Fibroblast of pulmonary artery (primary cell): Measurements from ENCODE around the gene EPHB1.

Experiments
- DNase-seq: peaks from one replicate; pipeline ENCODE4 v3.0.0-alpha.2; 2010; ENCODE audit warnings: low read depth
- H3K4me3 ChIP-seq: replicated peaks from 2 replicates; pipeline ENCODE4 v1.5.1; 2011; ENCODE audit warnings: low read depth, mild to moderate bottlenecking, control low read depth, low read length, moderate library complexity
- TF ChIP-seq, protein P1 (sequence below): IDR thresholded peaks from 2 replicates; pipeline ENCODE4 v1.5.1; 2011; ENCODE audit warnings: mild to moderate bottlenecking, control low read depth, low read length, inconsistent platforms; ENCODE audit errors: missing control alignments

EPHB1 gene

DNA sequence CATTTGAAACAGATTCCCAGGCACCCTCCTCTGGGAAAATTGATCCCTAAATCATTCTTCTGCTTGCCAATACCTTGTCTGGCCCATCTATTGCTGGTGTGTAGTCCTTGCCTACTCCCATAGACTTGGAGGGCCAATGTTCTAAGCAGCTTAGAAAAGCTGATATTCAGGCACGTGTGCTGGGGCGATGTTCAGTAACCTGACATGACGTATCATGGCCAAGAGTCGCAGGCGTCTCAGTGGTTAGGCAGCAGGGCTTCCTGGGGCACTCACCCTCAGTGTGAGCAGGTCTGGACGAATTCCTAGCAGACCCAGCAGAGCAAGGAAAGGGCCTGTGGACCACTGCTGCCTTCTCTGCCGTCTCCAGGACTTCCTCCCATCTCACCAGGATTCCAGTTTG lies 21.6 kb downstream of the EPHB1 start:
- TF ChIP-seq, protein P1, sequence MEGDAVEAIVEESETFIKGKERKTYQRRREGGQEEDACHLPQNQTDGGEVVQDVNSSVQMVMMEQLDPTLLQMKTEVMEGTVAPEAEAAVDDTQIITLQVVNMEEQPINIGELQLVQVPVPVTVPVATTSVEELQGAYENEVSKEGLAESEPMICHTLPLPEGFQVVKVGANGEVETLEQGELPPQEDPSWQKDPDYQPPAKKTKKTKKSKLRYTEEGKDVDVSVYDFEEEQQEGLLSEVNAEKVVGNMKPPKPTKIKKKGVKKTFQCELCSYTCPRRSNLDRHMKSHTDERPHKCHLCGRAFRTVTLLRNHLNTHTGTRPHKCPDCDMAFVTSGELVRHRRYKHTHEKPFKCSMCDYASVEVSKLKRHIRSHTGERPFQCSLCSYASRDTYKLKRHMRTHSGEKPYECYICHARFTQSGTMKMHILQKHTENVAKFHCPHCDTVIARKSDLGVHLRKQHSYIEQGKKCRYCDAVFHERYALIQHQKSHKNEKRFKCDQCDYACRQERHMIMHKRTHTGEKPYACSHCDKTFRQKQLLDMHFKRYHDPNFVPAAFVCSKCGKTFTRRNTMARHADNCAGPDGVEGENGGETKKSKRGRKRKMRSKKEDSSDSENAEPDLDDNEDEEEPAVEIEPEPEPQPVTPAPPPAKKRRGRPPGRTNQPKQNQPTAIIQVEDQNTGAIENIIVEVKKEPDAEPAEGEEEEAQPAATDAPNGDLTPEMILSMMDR, result no peak
- H3K4me3 ChIP-seq, result no peak overlapping the region
- no peak for DNase-seq

DNA sequence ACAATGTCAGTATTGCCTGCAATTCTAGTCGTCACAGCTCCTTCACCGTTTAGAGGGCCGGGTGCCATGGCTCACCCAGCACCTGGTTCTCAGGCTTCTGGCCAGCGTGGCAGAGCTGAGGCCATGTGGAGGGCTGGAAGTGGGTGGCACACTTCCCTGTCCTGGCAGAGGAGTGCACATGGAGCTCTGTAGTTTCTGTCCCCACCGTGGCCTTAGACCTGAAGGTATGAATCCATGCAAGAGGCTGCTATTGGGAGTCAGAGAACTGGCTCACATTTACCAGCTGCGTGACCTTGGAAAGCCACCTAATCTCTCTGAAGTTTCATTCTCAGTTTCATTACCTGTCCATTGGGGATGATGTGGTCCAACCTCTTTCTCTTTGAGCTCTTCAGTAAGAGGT lies 22.2 kb downstream of the EPHB1 start:
- no peak overlapping the region for H3K4me3 ChIP-seq
- TF ChIP-seq, protein P1, result no peak
- DNase-seq, result no peak

DNA sequence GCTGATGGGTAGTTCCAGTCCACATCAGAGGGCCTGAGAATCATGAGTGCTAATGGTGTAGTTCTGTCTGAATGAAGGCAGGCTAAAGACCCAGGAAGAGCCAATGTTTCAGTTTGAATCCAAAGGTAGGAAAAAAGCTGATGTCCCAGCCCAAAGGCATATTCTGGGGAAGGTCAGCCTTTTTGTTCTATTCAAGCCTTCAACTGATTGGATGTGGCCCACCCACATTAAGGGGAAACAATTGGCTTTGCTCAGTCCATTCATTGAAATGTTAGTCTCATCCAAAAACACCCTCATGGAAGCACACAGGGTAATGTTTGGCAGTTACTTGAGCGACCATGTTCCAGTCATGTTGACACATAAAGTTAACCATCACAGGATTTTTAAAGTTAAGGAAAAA lies 25.9 kb downstream of the EPHB1 start:
- no peak overlapping the region for H3K4me3 ChIP-seq
- no peak for DNase-seq
- TF ChIP-seq, protein P1, result no peak

DNA sequence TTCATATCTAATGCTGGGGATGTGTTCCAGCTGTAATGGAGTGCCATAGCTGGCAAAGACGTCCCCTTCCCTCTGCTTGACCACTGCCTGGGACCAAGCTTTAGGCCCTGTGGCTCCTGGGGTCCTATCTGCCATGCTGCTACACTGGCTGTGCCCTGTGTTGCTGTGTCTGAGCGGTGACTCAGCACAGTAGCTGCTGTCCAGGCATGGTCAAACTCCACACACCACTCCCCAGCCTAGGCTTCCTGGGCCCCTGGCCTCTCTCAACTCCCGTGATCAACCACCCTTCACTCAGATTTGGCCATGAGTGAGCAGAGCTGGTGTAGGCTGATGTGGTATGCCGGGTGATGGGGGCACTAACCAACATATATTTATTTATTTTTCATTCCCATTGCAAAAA lies 27.0 kb downstream of the EPHB1 start:
- TF ChIP-seq, protein P1, result no peak
- H3K4me3 ChIP-seq, result no peak overlapping the region
- no peak for DNase-seq

DNA sequence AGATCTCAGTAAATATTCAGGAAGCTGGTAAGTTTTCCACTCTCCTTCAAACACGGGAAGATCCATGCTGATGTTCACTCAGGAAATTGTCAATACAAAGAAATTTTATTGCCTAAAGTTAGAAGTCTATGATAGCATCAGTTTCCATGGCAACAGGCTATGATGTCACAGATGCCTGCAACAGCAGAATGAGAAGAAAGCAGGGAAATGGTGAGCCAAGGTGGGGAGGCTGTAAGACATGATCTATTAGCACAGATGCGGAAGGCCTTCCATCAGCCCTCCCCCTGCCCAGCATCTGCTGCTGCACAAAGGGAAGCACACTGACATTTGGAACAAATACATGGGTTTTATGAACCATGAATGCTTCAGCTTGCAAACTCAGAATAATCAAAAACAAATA lies 28.6 kb downstream of the EPHB1 start:
- TF ChIP-seq, protein P1, result no peak
- no peak overlapping the region for H3K4me3 ChIP-seq
- DNase-seq, result no peak

DNA sequence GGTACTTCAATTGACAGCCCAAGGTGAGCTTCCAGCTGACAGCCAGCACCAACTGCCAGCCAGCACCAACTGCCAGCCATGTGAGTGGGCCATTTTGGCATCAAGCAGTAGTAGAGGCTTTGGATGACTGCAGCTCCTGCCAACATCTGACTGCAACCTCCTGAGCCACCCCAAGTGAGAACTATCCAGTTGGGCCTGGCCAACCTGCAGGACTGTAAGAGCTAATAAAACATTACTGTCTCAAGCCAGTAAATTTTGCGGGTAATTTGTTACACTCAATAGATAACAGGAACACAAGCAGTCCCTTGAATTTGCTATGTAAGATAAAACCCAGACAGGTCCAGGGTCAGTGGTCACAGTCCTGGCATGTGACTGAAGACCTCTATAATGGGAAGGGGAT lies 29.7 kb downstream of the EPHB1 start:
- TF ChIP-seq, protein P1, result no peak
- DNase-seq, result no peak
- no peak overlapping the region for H3K4me3 ChIP-seq

DNA sequence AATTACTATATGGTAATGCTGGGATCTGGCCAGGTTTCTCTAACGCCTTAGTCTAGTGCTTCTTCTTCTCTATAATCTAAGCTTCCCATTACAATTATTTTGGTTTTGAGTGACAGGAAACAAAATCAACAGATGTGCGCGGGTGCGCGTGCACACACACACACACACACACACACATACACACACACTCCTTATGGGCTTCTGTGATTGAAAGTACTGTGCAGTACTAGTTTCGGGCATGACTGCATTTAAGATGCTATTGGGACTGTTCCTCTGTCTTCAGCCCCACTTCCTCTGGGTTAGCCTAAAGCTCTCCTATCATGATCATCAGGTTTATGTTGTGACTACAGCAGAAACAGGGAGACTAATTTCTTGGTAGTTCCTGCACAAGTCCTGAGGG lies 32.2 kb downstream of the EPHB1 start:
- DNase-seq, result no peak
- no peak overlapping the region for H3K4me3 ChIP-seq
- TF ChIP-seq, protein P1, result no peak
